ENCODE results near the gene STRN4.

The STRN4 gene

GRCh38 chr19:46741447-46741846 is 4.8 kb downstream of the STRN4 start:
- DNase-seq: no peak

GRCh38 chr19:46739290-46739771 is 6.9 kb downstream of the STRN4 start:
- DNase-seq: no peak

GRCh38 chr19:46737761-46738171 is 8.5 kb downstream of the STRN4 start:
- no peak for DNase-seq

GRCh38 chr19:46737298-46737654 is 9.0 kb downstream of the STRN4 start:
- DNase-seq: no peak

DNA sequence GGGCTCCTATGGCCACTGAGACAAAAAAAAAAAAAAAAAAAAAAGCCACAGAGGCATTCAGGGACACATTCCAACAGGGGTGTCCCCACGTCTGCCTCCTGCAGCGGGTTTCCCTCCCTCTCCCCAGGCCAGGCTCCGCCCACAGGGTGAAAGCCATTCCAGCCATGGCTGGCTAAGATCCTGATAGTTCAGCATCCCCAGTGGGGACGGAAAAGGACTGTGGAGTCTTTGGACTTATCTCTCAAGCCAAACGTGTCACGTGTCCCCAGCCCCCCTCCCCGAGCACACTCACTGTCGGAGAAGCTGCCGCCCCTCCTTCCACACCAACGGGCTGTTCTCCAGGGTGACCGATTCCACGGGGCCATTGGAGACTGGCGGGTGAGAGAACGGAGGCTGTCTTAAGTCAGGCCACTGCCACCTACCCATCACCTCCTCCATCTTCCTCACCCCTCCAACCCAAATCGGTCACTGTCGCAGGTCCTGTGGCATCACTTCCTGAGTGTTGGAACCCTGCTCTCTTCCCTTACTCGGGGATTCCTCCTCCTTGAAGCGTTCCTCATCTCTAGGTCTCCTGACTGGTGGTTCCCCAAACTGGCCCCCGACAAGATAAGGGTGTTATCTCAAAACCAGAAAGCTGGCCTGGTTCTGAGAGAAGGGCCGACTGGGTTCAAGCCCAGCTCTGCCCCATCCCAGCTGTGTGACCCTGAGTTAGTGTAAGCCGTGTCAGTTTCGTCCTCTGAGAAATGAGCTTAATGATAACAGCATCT is 9.5 kb downstream of the STRN4 start:
- peak; percentile 20 for DNase-seq

DNA sequence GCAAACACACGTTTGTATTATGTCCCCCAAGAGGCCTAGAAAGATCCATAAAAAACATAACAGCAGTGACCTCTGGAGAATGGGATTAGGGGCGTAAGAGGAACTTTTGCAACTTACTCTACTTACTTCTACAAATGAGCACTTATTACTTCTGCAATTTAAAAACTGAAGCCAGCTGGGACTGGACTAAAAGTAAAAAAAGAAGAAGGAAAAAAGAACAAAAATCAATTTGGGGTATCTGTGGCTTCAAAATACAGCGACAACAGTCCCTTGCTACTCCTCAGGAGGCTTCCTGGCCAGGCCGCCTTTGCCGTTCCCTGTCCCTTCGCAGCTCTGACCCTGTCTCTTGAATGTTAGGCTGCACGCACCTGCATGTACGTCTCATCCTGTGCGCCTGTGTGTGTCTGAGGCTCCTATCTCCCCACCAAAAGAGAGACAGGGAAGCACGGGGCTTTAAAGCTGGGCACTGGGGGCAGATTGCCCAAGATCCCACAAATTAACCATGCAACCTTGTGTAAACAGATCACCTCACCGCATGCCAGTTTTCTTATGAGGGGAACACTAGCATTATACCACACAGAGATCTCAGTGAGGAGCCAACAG is 12.5 kb downstream of the STRN4 start:
- DNase-seq: no peak

DNA sequence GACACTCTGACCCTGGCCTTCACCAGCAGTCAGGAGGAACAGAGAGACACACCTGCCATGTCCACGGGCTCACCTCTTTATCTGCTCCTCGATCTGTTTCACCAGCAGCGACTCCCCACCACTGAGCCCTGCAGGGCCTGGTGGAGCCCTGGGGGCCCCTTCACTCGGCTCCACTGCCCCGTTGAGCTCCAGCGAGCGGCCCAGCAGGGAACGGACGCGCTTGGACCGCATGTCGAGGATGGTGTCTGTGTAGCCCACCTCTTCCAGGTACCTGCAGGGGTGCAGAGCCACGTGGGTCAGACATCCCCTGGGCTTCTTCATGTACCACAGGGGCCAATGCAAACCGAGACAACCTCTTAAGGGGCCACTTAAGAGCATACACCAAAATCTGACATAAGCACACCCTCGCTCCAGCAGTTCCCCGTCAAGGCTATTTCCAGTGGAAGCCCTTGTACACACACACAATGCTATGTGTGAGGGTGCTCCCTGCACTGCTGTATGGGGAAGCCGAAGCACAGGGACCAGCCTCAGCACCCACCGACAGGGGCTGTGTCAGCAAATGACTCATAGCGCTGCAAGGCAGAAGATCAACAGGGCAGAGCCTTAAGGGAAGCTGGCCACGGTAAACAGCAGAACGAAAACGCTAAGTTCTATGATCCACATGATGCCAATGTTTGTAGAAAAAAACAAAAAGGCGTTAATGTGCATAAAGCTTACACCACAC is 13.1 kb downstream of the STRN4 start:
- DNase-seq: no peak

DNA sequence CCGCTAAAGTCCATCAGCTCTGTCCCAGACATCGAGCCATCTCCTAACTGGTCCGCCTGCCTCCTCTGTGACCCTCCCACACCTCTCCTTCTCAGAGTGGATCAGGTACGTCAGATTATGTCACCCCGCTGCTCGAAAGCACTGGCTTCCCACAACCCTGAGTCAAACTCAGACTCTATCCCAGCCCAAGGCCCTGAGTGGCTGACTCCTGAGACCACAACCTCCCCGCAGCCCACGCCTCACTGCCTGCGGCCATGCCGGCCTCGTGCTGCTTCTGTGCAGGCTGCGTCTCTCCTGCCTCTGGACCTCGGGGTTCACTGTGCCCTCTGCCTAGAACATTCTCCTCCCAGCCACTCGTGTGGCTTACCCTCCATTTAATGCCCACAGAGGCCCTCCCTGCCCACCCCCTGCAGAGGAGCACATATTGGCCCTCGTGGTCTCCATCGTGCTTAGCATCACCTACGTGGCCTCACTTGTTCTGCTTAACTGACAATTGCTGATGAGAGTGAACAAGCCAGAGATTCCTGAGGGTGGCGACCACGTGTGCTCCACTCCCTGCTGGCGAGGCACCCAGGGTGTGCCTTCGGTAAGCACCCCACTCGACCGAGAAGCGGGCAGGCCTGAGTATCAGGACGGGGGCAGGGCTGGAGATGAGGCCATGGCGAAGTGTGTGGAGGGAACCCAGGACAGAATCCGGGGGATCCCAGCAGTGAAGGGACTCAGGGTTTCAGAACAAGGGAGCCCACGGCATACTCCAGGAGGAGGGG is 13.9 kb downstream of the STRN4 start:
- no peak for DNase-seq

DNA sequence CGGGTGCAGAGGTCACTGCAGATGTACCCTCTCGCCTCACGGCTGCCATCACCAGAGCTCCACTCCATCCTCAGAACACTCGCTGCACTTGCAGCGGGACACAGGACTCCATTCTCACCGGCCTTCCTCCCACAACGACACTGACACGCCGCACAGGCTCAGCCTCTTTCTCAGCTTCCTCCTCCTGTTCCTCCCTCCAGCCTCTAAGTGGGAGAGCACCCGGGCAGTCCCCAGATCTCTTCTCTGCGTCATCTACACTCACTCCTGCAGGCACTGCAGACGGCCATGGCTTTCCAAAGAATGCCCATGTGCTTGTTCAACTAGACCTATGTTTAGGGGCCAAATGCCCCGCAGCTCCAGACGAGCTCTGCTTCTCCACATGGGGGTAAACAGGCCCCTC is 14.7 kb downstream of the STRN4 start:
- DNase-seq: no peak

- DNase-seq: no peak
Measured at GRCh38 chr19:46731007-46731501, 15.2 kb downstream of the STRN4 start.

GRCh38 chr19:46730595-46730994 is 15.7 kb downstream of the STRN4 start:
- no peak for DNase-seq

DNA sequence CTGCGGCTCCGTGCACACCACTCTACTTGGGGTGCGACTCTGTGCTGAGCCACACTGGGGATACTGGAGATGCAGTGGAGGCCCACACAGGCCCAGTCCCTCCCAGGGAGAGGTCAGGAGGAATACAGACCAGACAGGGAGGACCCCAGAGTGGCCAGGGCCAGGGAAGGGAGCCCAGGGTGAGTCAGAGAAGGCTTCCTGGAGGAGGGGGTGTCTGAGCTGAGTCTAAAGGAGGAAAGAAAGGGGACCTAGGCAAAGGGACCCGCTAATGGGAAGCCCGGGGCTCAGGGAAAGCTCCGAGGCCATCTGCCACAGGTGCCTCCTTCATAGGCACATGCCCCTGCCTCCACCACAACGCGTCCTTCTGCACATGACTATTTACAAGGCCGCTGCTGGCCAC is 16.1 kb downstream of the STRN4 start:
- no peak for DNase-seq

GRCh38 chr19:46729696-46730095 is 16.6 kb downstream of the STRN4 start:
- no peak for DNase-seq

DNA sequence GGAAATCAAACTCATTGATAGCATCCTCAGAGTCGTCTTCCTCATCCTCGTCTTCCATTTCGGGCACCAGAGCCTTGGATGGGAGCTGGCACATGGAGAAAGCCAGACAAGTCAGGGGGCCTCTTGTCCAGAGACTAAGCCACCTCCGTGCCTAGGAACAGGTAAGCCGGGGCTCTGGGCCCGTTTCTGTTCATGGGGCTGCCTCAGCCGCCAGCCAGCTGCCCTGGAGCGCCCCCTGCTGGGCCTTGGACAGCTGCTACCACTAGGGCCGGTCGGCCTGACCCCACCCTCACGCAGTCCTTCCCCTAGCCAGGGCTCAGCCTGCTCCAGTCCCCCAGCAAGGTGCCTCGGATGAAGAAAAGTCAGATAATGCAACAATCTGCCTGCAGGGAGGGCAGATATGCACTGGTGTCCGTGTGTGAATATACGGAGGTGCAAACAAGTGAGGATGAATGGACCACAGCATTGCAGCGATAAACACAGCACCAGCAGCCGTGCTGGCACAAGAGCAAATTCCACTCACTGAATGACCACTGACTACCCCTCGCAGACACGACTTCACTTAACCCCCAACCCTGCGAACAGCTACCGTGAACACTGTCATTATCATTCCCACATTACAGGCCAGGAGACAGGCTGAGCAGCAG is 17.4 kb downstream of the STRN4 start:
- peak; percentile 73 for DNase-seq

- no peak for DNase-seq
Measured at GRCh38 chr19:46728208-46728607, 18.0 kb downstream of the STRN4 start.

DNA sequence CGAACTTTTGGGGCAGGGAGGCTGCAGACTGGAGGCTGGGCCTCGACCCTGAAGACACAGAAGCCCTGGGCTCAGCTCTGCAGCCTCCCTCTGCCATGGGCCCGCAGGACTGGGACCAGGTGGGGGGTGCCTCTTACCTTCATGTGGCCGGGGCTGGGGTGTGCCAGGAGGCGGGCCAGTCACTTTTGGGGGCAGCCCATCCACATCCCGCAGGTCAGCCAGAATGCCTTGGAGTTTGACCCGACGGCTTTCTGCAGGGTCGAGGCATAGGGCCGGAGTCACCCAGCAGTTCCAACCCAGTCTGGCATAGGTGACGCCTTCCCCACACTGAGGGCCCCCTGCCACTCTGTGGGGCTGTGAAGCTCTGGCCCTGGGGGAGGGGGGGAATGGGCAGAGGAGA is 18.5 kb downstream of the STRN4 start:
- DNase-seq: no peak

- DNase-seq: no peak
Measured at GRCh38 chr19:46726971-46727501, 19.2 kb downstream of the STRN4 start.

- DNase-seq: no peak
Measured at GRCh38 chr19:46726551-46726950, 19.7 kb downstream of the STRN4 start.

GRCh38 chr19:46725859-46726393 is 20.3 kb downstream of the STRN4 start:
- no peak for DNase-seq

DNA sequence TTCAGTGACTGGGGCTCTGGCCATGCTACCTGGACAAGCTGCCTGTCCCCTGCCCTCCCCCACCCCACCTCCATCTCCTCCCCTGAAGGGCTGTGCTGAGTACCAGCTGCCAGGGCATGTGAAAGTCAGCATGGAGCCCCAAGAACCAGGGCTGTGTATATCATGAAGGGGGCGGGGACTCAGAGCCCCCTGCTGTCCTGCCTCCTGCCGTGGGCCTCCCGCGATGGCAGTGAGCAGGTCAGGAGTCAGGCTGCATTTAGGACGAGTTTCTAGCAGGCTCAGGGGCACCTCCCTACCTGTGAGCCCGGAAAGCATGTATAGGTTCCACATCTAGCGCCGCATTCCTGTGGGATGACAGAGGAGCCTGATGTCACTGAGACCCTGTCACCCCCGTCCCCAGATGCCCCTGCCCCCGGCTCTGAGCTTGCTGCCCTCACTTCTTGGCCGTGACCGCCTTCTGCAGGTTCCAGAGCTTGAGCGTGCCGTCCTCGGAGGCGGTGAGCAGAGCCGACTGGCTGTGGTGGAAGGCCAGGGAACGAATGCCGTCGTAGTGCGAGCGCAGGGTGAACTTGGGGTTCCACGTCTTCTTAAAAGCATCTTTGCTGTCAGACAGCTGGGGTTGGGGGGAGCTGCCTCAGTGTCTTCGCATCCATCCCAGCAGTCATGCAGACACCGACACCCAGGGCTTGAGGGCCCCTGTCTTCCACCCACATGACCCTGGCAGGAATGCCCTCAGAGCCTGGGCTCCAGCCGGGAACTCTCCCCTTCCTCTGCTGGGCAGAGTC is 21.0 kb downstream of the STRN4 start:
- no peak for DNase-seq

- DNase-seq: no peak
Measured at GRCh38 chr19:46724468-46724867, 21.8 kb downstream of the STRN4 start.

All from eye (tissue), 1 donor.